Esophagus squamous epithelium (tissue), 4 donors: ENCODE data around the gene TCP11L1.

Experiments used
- POLR2A ChIP-seq, 4 donors: fragments of 450-650 bp; IDR thresholded peaks; one replicate each; pipeline ENCODE4 v1.6.1; 2017; ENCODE audit warnings: antibody characterized with exemption in 4 of 4, mild to moderate bottlenecking in 4 of 4, moderate library complexity in 3 of 4
- TF ChIP-seq, protein P1 (sequence below), 6 experiments: fragments of 450-650 bp in 4 of 6; fragments of 200-600 bp in 2 of 6; sonication (generic) in 2 of 6; IDR thresholded peaks; one replicate each; pipeline ENCODE4 v1.5.1; 2016 to 2019; ENCODE audit warnings: antibody characterized with exemption in 6 of 6, mild to moderate bottlenecking in 4 of 6, moderate library complexity in 4 of 6

DNA sequence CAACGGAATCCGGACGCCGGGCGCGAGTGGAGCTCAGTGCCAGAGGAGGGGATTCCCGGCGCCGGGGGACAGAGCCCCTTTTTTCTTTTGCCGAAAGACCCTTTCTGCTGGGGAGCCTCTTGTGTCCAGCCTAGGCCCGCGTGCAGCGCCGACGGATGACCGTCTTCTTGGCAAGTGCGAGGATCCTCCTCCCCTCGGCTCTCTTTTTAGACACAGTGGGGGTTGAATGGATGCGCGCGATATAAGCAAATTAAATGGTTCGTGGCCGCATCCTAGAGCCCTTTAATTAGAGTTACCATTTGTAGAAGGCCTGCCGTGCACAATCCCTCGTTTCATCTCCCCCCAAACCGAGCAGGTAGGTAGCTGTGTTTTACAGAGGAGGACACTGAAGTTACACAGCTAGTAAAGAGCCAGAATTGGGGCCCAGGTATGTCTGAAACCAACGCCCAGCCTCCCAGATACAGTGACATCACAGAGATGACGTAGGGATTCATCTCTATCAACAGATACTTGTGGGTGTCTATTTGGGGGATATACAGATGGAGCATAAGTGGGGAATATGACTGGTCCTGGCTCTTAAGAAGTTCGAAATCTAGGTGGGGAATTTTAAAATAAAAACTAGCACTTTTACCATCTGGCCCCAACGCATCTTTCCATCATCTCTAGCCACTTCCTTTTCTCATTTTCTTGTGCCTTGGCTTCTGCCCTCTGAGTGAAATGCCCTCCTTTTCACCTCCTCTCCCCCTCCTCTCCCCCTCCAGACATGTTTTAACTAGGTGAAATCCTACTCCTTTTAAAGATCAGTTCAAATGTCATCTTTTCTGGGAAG is 875 bp downstream of the TCP11L1 start:
- TF ChIP-seq, protein P1, sequence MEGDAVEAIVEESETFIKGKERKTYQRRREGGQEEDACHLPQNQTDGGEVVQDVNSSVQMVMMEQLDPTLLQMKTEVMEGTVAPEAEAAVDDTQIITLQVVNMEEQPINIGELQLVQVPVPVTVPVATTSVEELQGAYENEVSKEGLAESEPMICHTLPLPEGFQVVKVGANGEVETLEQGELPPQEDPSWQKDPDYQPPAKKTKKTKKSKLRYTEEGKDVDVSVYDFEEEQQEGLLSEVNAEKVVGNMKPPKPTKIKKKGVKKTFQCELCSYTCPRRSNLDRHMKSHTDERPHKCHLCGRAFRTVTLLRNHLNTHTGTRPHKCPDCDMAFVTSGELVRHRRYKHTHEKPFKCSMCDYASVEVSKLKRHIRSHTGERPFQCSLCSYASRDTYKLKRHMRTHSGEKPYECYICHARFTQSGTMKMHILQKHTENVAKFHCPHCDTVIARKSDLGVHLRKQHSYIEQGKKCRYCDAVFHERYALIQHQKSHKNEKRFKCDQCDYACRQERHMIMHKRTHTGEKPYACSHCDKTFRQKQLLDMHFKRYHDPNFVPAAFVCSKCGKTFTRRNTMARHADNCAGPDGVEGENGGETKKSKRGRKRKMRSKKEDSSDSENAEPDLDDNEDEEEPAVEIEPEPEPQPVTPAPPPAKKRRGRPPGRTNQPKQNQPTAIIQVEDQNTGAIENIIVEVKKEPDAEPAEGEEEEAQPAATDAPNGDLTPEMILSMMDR (IDR thresholded peaks at IDR 0.05), result no peak
- no peak for TF ChIP-seq POLR2A (IDR thresholded peaks at IDR 0.05)
